ENCODE results near the gene MPDZ.

DNA sequence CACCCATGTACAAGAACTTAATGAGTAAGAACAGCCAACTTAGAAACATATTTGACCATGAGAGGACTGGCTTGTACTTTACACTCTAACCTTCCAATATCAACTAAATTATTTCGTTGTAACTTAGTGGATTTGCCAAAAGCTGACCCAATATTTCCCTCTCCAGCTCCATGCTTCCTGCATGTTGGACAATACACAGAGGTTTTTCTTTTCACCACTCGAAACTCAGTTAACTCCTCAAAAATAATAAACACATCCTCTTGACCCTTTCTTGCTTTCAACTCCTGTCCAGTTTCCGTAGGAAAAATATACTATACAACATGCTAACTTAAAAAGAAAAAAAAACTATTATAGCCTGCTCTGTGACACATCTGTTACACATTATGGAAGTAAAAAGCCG is 188.9 kb downstream of the MPDZ start:
- no peak for TF ChIP-seq CTCF (IDR thresholded peaks at IDR 0.05; ENCODE audit: borderline replicate concordance, extremely low read depth, low read length, poor library complexity, severe bottlenecking)
- TF ChIP-seq EZH2 (IDR thresholded peaks at IDR 0.05; ENCODE audit: borderline replicate concordance, low read depth, low read length, severe bottlenecking) = no peak
